A549 (cell line): Measurements from ENCODE around the gene CLEC1A. TPM values are rescaled to one million over a fixed set of nuclear protein-coding genes. Genes with fewer than 3 reads are reported as not detected.
A peak's percentile ranks its signal among the peaks of the same experiment; 100 is the strongest.

Experiments used
- ATAC-seq, 2 experiments: fragments of 200-7000 bp in 1 of 2; fragments of >200 bp in 1 of 2; cut with Nextera tagmentation in 1 of 2; cut with Tn5 transposase in 1 of 2; 3 replicates each; pipeline versions ENCODE4 v1.8.0 to v1.9.1; 2018 to 2020; ENCODE audit warnings: mild to moderate bottlenecking in 1 of 2, moderate library complexity in 1 of 2
- CTCF ChIA-PET: fragments of 300-600 bp; sonication (Branson Sonifier 250); formaldehyde crosslinking; extraction: SDS; loops from one replicate; lab custom pipeline; 2021; ENCODE audit warnings: antibody characterized with exemption, inconsistent platforms; lab: Yijun Ruan, JAX
- POLR2A ChIA-PET: fragments of 350-600 bp; formaldehyde crosslinking; extraction: SDS; loops from one replicate; lab custom pipeline; 2021; ENCODE audit warnings: antibody characterized with exemption, inconsistent platforms; lab: Yijun Ruan, JAX
- DNase-seq, 2 experiments: peaks; one replicate each; pipeline versions ENCODE4 v3.0.0 to v3.0.0-alpha.2; 2011 to 2016; ENCODE audit warnings: low read depth in 1 of 2, low spot score in 1 of 2
- FAIRE-seq: peaks from 2 replicates; lab custom pipeline; 2011; peaks lifted over from hg19 to GRCh38; lab: Jason Lieb, UNC
- H3K27ac ChIP-seq, 2 experiments: fragments of >200 bp; sonication (Bioruptor Twin); formaldehyde crosslinking; 3 replicates each; pipeline ENCODE4 v1.5.1; 2016 to 2017
- H3K4me1 ChIP-seq: fragments of >200 bp; sonication (Bioruptor Twin); formaldehyde crosslinking; 3 replicates; pipeline ENCODE4 v1.6.1; 2016
- H3K4me2 ChIP-seq: fragments of >200 bp; sonication (Bioruptor Twin); formaldehyde crosslinking; 3 replicates; pipeline ENCODE4 v1.6.1; 2016
- H3K4me3 ChIP-seq: fragments of >200 bp; sonication (Bioruptor Twin); formaldehyde crosslinking; 3 replicates; pipeline ENCODE4 v1.5.1; 2016
- H3K9me3 ChIP-seq: fragments of >200 bp; sonication (Bioruptor Twin); formaldehyde crosslinking; 3 replicates; pipeline ENCODE4 v1.6.1; 2016
- BHLHE40 ChIP-seq: IDR thresholded peaks from 2 replicates; pipeline ENCODE4 v1.6.1; 2012; ENCODE audit warnings: low read depth, low read length, inconsistent platforms
- CBX8 ChIP-seq: fragments of 200-600 bp; sonication (generic); IDR thresholded peaks from 2 replicates; pipeline ENCODE4 v1.6.1; 2016
- FOSL2 ChIP-seq, 2 experiments: fragments of 450-650 bp in 1 of 2; fragments of >200 bp in 1 of 2; sonication (Bioruptor Twin) in 1 of 2; formaldehyde crosslinking; IDR thresholded peaks; 2 replicates each; pipeline versions ENCODE4 v1.5.0 to v1.6.1; 2016 to 2020; ENCODE audit warnings: mild to moderate bottlenecking in 1 of 2, moderate library complexity in 1 of 2
- FOXS1 ChIP-seq: fragments of 250-450 bp; sonication (Bioruptor Pico); IDR thresholded peaks from 2 replicates; pipeline ENCODE4 v1.5.0; 2020; ENCODE audit warnings: mild to moderate bottlenecking, moderate library complexity
- HOXA7 ChIP-seq: fragments of 250-450 bp; sonication (Bioruptor Pico); IDR thresholded peaks from 2 replicates; pipeline ENCODE4 v1.5.0; 2020; ENCODE audit warnings: mild to moderate bottlenecking, moderate library complexity
- KDM1A ChIP-seq: fragments of 200-600 bp; sonication (generic); IDR thresholded peaks from 2 replicates; pipeline ENCODE4 v1.6.1; 2016; ENCODE audit warnings: low read depth, mild to moderate bottlenecking
- MAZ ChIP-seq: fragments of 150-350 bp; IDR thresholded peaks from 2 replicates; pipeline ENCODE4 v1.6.1; 2014; ENCODE audit warnings: antibody characterized with exemption, low read depth, low read length, borderline replicate concordance
- MYC ChIP-seq: IDR thresholded peaks from 2 replicates; pipeline ENCODE4 v1.6.1; 2012; ENCODE audit warnings: mild to moderate bottlenecking, inconsistent platforms, low read length, improper control_type of control experiment, borderline replicate concordance
- POLR2AphosphoS2 ChIP-seq: conservative IDR thresholded peaks from 2 replicates; pipeline ENCODE4 v1.6.1; 2012; ENCODE audit warnings: low read length, improper control_type of control experiment, inconsistent platforms
- RAD21 ChIP-seq, 2 experiments: fragments of >200 bp in 1 of 2; sonication (Bioruptor Twin) in 1 of 2; formaldehyde crosslinking in 1 of 2; IDR thresholded peaks in 1 of 2; conservative IDR thresholded peaks in 1 of 2; 2 replicates in 1 of 2; 3 replicates in 1 of 2; pipeline ENCODE4 v1.6.1; 2012 to 2018; ENCODE audit warnings: inconsistent platforms in 1 of 2
- RARB ChIP-seq: fragments of 250-450 bp; sonication (Bioruptor Pico); IDR thresholded peaks from 2 replicates; pipeline ENCODE4 v1.8.0; 2021; ENCODE audit warnings: mild to moderate bottlenecking, moderate library complexity
- RNF2 ChIP-seq: fragments of 200-600 bp; sonication (generic); IDR thresholded peaks from 2 replicates; pipeline ENCODE4 v1.6.1; 2016; ENCODE audit warnings: low read depth, mild to moderate bottlenecking, antibody characterized with exemption, moderate library complexity, borderline replicate concordance
- SMC3 ChIP-seq: fragments of >200 bp; sonication (Bioruptor Twin); formaldehyde crosslinking; IDR thresholded peaks from 3 replicates; pipeline ENCODE4 v1.6.1; 2018; ENCODE audit warnings: inconsistent platforms
- SREBF2 ChIP-seq: fragments of 450-650 bp; IDR thresholded peaks from 2 replicates; pipeline ENCODE4 v1.6.1; 2014; ENCODE audit warnings: mild to moderate bottlenecking, moderate library complexity
- ZFP36 ChIP-seq: fragments of 450-650 bp; IDR thresholded peaks from 2 replicates; pipeline ENCODE4 v1.6.1; 2014; ENCODE audit warnings: borderline replicate concordance; ENCODE audit not compliant: partially characterized antibody
- ZNF302 ChIP-seq: fragments of 250-450 bp; sonication (Bioruptor Pico); IDR thresholded peaks from 2 replicates; pipeline ENCODE4 v1.9.0; 2021; ENCODE audit warnings: inconsistent platforms, mild to moderate bottlenecking, moderate library complexity
- ZSCAN20 ChIP-seq: fragments of 250-450 bp; sonication (Bioruptor Pico); IDR thresholded peaks from 2 replicates; pipeline ENCODE4 v1.8.0; 2022; ENCODE audit warnings: mild to moderate bottlenecking, moderate library complexity
- WGBS: methylation state at CpG from one replicate; pipeline ENCODE4 v1.1.6; 2017; ENCODE audit errors: missing lambda C conversion rate; 5-methylcytosine and 5-hydroxymethylcytosine counted together
- polyA plus RNA-seq, 4 experiments: library from polyadenylated mRNA; depleted of rRNA in 3 of 4; stranded (reverse); fragments of >200 nt; fragmentation: RNase III in 1 of 4; extraction: RNeasy Plus Mini Kit Qiagen cat#74134 plus additional on column Dnase treatment in 1 of 4; gene quantifications; 2 replicates in 3 of 4; 3 replicates in 1 of 4; pipeline ENCODE4 v1.2.3, GENCODE V29; 2011 to 2017
- TF ChIP-seq, protein P1 (sequence below): fragments of 200-600 bp; sonication (generic); IDR thresholded peaks from 2 replicates; pipeline ENCODE4 v1.6.1; 2016; ENCODE audit warnings: antibody characterized with exemption, mild to moderate bottlenecking, moderate library complexity
- TF ChIP-seq, protein P2 (sequence below): fragments of 250-450 bp; sonication (Bioruptor Pico); IDR thresholded peaks from 2 replicates; pipeline ENCODE4 v1.5.0; 2020; ENCODE audit warnings: low read depth, mild to moderate bottlenecking, moderate library complexity
- TF ChIP-seq, protein P3 (sequence below): IDR thresholded peaks from 2 replicates; pipeline ENCODE4 v1.6.1; 2012; ENCODE audit warnings: low read depth, borderline replicate concordance
- TF ChIP-seq, protein P4 (sequence below): fragments of >200 bp; sonication (Bioruptor Twin); formaldehyde crosslinking; IDR thresholded peaks from 3 replicates; pipeline ENCODE4 v1.5.1; 2016
- TF ChIP-seq, protein P5 (sequence below): IDR thresholded peaks from 2 replicates; pipeline ENCODE4 v1.6.1; 2012
- TF ChIP-seq, protein P6 (sequence below): IDR thresholded peaks from 2 replicates; pipeline ENCODE4 v1.6.1; 2012
- TF ChIP-seq, protein P7 (sequence below): fragments of 450-650 bp; IDR thresholded peaks from 2 replicates; pipeline ENCODE4 v1.6.1; 2014; ENCODE audit warnings: antibody characterized with exemption

Gene CLEC1A
- polyA plus RNA-seq, 2 of the 4 experiments (the other 2 are of a cell fraction): 0.06 TPM; not detected in 1

DNA sequence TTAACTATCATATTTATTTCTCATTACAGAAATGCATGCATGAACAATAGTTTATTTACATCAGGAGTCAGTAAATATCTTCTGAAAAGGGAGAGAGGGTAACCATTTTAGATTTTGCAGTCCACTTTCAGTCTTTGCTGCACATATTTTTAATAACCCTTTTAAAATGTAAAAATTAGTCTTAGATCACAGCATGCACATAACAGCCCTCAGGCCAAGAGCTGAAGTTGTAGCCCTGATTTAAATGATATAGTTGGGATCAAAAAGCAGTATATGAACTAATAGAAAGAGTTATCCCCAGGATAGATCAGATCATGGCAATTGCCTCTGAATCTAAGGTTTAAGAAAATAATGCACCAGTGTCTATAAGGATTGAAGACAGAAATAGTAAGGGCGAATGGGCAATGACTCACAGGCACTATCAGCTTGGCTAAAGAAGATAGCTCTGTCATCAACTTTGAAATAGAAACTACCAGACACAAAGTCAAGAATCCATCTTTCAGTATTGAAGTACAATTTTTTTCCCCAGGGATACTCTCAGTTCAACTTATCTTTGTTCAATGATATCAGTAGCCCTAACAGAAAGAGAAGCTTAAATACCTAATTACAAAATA is 44.3 kb upstream of the CLEC1A start (continued):
- TF ChIP-seq, protein P1, sequence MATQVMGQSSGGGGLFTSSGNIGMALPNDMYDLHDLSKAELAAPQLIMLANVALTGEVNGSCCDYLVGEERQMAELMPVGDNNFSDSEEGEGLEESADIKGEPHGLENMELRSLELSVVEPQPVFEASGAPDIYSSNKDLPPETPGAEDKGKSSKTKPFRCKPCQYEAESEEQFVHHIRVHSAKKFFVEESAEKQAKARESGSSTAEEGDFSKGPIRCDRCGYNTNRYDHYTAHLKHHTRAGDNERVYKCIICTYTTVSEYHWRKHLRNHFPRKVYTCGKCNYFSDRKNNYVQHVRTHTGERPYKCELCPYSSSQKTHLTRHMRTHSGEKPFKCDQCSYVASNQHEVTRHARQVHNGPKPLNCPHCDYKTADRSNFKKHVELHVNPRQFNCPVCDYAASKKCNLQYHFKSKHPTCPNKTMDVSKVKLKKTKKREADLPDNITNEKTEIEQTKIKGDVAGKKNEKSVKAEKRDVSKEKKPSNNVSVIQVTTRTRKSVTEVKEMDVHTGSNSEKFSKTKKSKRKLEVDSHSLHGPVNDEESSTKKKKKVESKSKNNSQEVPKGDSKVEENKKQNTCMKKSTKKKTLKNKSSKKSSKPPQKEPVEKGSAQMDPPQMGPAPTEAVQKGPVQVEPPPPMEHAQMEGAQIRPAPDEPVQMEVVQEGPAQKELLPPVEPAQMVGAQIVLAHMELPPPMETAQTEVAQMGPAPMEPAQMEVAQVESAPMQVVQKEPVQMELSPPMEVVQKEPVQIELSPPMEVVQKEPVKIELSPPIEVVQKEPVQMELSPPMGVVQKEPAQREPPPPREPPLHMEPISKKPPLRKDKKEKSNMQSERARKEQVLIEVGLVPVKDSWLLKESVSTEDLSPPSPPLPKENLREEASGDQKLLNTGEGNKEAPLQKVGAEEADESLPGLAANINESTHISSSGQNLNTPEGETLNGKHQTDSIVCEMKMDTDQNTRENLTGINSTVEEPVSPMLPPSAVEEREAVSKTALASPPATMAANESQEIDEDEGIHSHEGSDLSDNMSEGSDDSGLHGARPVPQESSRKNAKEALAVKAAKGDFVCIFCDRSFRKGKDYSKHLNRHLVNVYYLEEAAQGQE: no peak
- no peak for TF ChIP-seq SREBF2

DNA sequence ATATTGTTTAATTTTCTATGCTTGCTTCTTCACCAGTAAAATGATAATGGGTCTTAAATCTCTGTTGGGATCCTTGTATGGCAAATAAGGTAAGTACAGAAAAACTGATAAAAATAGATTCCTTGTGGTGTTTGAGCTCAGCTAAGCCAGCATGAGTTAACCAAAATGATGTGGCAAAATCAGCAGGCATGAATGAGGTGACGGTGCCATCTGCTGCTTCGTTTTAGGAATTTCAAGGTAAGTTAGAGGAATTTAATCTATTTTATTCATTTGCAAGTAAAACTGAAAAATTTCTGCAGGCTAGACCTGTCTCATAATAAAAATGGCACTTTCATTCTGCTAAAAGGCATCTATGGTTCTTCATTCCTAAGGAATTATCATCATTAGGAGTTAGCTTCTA is 41.2 kb upstream of the CLEC1A start:
- ATAC-seq: peak; percentile 64 to 76; a peak in 5 of 6 replicates
- H3K9me3 ChIP-seq: no peaks in the 10 kb centered on the region
- H3K4me1 ChIP-seq: no peaks in the 10 kb centered on the region
- H3K27ac ChIP-seq: no peak overlapping the region
- TF ChIP-seq, protein P2, sequence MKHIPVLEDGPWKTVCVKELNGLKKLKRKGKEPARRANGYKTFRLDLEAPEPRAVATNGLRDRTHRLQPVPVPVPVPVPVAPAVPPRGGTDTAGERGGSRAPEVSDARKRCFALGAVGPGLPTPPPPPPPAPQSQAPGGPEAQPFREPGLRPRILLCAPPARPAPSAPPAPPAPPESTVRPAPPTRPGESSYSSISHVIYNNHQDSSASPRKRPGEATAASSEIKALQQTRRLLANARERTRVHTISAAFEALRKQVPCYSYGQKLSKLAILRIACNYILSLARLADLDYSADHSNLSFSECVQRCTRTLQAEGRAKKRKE (CRISPR knock-in tag): no peak
- TF ChIP-seq SMC3 (peak; percentile 91), POLR2AphosphoS2 (no peak), ZSCAN20 (no peak), RARB (no peak), RAD21 (conservative IDR thresholded peaks at IDR 0.05 in 1 of 2, IDR thresholded peaks at IDR 0.05 in 1 of 2) (peak; percentile 91 to 92), ZNF302 (no peak)
- TF ChIP-seq, protein P3, sequence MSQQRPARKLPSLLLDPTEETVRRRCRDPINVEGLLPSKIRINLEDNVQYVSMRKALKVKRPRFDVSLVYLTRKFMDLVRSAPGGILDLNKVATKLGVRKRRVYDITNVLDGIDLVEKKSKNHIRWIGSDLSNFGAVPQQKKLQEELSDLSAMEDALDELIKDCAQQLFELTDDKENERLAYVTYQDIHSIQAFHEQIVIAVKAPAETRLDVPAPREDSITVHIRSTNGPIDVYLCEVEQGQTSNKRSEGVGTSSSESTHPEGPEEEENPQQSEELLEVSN: no peak
- TF ChIP-seq, protein P4, sequence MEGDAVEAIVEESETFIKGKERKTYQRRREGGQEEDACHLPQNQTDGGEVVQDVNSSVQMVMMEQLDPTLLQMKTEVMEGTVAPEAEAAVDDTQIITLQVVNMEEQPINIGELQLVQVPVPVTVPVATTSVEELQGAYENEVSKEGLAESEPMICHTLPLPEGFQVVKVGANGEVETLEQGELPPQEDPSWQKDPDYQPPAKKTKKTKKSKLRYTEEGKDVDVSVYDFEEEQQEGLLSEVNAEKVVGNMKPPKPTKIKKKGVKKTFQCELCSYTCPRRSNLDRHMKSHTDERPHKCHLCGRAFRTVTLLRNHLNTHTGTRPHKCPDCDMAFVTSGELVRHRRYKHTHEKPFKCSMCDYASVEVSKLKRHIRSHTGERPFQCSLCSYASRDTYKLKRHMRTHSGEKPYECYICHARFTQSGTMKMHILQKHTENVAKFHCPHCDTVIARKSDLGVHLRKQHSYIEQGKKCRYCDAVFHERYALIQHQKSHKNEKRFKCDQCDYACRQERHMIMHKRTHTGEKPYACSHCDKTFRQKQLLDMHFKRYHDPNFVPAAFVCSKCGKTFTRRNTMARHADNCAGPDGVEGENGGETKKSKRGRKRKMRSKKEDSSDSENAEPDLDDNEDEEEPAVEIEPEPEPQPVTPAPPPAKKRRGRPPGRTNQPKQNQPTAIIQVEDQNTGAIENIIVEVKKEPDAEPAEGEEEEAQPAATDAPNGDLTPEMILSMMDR: peak; percentile 87
- TF ChIP-seq, all 56 proteins: peak for 3
- DNase-seq (peak; percentile 39 to 79), FAIRE-seq (peak; percentile 79)
- H3K4me3 ChIP-seq: no peak overlapping the region
- ChIA-PET CTCF (interaction anchor here (0.6 to 3.9 kb wide), 32 partner anchors 10 to 1444 kb away, joined by 3 to 52 read pairs (median 5); partner anchors contain the start of genes CLEC12B, CLEC7A and CLEC9A), POLR2A (no interaction called here)
- 3% methylated on average over 2 of the region's 2 CpGs for WGBS
- H3K4me2 ChIP-seq: no peak overlapping the region

DNA sequence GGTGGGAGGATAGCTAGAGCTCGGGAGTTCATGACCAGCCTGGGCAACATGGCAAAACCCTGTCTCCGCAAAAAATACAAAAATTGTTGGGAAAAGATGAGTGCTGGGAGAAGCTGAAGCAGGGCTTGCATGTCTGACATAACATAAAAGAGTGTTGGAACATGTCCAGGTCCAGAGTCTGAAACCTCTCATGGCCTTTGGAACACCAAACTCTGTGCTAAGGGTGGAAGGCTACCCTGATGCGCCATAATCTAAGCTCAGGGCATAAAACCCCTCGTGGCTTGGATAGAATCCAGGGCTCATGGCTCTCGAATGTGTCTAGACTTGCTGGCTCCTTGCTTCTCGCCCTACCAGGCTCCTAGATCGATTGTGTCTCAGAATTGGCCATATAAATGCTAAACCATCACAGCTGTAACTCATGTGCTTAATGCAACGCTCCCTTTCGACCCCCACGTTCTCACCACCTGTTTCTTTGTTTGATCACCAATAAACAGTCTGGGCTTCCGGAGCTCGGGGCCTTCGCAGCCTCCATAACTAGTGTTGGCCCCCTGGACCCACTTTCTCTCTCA is 37.9 kb upstream of the CLEC1A start:
- CTCF ChIA-PET: interaction anchor here (1.1 to 2.2 kb wide), 5 partner anchors 102 to 386 kb away, joined by 3 to 6 read pairs (median 4); partner anchors contain the start of gene CLEC12B

More for the DNA sequence above, 37.9 kb upstream of the CLEC1A start:
- WGBS: 74% methylated on average over 13 of the region's 13 CpGs
- Histone ChIP-seq H3K27ac (no peak overlapping the region), H3K4me2 (no peak overlapping the region), H3K9me3 (no peaks in the 10 kb centered on the region), H3K4me1 (peaks cover 10% of the 10 kb centered on the region; the same call in 2 of the 3 replicates), H3K4me3 (no peak overlapping the region)
- POLR2A ChIA-PET: no interaction called here
- FAIRE-seq: no peak
- TF ChIP-seq FOSL2 (IDR thresholded peaks at IDR 0.05): no peak
- TF ChIP-seq FOSL2 (CRISPR knock-in tag; IDR thresholded peaks at IDR 0.05): no peak
- no peak for TF ChIP-seq CBX8
- no peak for TF ChIP-seq FOXS1 (CRISPR knock-in tag)
- no peak for TF ChIP-seq BHLHE40
- TF ChIP-seq MAZ: no peak
- TF ChIP-seq KDM1A: no peak
- TF ChIP-seq, protein P5, sequence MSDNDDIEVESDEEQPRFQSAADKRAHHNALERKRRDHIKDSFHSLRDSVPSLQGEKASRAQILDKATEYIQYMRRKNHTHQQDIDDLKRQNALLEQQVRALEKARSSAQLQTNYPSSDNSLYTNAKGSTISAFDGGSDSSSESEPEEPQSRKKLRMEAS: no peak
- TF ChIP-seq, protein P6, sequence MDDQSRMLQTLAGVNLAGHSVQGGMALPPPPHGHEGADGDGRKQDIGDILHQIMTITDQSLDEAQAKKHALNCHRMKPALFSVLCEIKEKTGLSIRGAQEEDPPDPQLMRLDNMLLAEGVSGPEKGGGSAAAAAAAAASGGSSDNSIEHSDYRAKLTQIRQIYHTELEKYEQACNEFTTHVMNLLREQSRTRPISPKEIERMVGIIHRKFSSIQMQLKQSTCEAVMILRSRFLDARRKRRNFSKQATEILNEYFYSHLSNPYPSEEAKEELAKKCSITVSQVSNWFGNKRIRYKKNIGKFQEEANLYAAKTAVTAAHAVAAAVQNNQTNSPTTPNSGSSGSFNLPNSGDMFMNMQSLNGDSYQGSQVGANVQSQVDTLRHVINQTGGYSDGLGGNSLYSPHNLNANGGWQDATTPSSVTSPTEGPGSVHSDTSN: no peak
- TF ChIP-seq, protein P7, sequence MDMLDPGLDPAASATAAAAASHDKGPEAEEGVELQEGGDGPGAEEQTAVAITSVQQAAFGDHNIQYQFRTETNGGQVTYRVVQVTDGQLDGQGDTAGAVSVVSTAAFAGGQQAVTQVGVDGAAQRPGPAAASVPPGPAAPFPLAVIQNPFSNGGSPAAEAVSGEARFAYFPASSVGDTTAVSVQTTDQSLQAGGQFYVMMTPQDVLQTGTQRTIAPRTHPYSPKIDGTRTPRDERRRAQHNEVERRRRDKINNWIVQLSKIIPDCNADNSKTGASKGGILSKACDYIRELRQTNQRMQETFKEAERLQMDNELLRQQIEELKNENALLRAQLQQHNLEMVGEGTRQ: no peak
- no peak for TF ChIP-seq HOXA7 (CRISPR knock-in tag)
- no peak for TF ChIP-seq MYC
- no peak for TF ChIP-seq ZFP36
- TF ChIP-seq RNF2: no peak
- ATAC-seq: no peak
- DNase-seq: no peak
